ENCODE measurements around the gene NUBP1.
A peak's percentile ranks its signal among the peaks of the same experiment; 100 is the strongest.

Gene NUBP1

GRCh38 chr16:10743610-10744369 is at the start of gene NUBP1:
Gene NUBP1 (plus strand): TSS chr16:10743842. CDS start chr16:10743864, 22 bp downstream.
- DNase-seq = peak; percentile 100
- CTCF ChIA-PET = interaction anchor here (0.6 to 1.4 kb wide), 3 partner anchors 175 to 489 kb away, joined by 3 to 5 read pairs (median 5); no protein-coding TSS in a partner anchor
- Mint-ChIP-seq H3K9me3 (no peaks in the 10 kb centered on the region), H3K36me3 (peaks cover 24% of the 10 kb centered on the region), H3K27me3 (no peaks in the 10 kb centered on the region), H3K4me1 (peaks cover 58% of the 10 kb centered on the region), H3K27ac (peak within 1 kb of the TSS; percentile 97), H3K4me3 (peak within 1 kb of the TSS; percentile 79)

- Mint-ChIP-seq H3K4me1 (no peaks in the 10 kb centered on the region), H3K27ac (no peak overlapping the region), H3K36me3 (no peaks in the 10 kb centered on the region), H3K27me3 (peaks cover 5% of the 10 kb centered on the region), H3K9me3 (no peaks in the 10 kb centered on the region), H3K4me3 (no peak overlapping the region)
- no peak for DNase-seq
- CTCF ChIA-PET = no interaction called here
Observed at GRCh38 chr16:10693889-10694288, 49.8 kb upstream of the NUBP1 start.

DNA sequence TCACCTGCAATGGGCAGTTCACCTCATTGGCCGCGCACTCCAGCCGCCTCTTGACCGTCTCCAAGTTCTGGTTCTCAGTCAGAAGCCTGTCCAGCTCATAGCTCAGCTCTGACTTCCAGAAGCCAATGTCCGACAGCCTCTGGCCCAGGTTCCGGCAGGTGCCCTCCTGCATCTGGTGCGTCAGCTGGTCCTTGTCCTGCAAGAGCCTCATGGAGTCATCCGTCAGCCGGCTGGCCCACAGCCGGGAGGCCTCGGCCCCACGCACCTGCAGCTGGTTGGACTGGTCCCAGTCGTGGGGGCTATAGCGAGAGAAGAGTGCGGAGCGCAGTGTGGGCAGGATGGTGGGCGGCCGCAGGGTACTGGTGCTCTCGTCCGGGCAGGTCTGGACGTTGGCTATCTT is 49.3 kb upstream of the NUBP1 start:
- CTCF ChIA-PET = no interaction called here
- Mint-ChIP-seq H3K4me3 (no peak overlapping the region), H3K27me3 (peaks cover 5% of the 10 kb centered on the region), H3K36me3 (no peaks in the 10 kb centered on the region), H3K27ac (no peak overlapping the region), H3K4me1 (no peaks in the 10 kb centered on the region), H3K9me3 (no peaks in the 10 kb centered on the region)
- DNase-seq = no peak

DNA sequence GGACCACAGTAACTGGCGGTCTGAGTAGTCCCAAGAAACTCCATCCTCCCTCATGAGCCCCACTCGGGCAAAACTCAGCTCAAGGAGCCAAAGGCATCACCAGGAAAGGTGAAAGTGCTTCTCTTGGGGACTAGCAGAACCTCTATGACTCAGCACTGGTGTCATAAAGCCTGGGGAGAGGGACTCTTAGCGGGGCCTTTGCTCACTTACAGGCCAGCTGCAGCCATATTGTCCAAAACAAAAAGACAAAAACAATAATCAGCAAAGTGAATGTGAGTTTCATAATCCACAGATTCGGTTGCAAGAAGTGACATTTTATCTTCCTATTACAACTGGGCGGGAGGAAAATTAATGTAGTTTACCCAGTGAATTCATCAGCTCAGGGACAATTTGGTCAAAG is 48.8 kb upstream of the NUBP1 start, which contains the start of gene TEKT5:
TEKT5 (minus strand) TSS at position 101 of the 400 bp plus-strand sequence; CDS start at position 44, 57 bp downstream.
- CTCF ChIA-PET = no interaction called here
- Mint-ChIP-seq H3K27ac (no peak within 1 kb of the TSS), H3K9me3 (no peaks in the 10 kb centered on the region), H3K4me3 (no peak within 1 kb of the TSS), H3K27me3 (peaks cover 5% of the 10 kb centered on the region), H3K36me3 (no peaks in the 10 kb centered on the region), H3K4me1 (no peaks in the 10 kb centered on the region)
- no peak for DNase-seq

GRCh38 chr16:10699756-10700155 is 43.9 kb upstream of the NUBP1 start:
- CTCF ChIA-PET = no interaction called here
- DNase-seq = no peak
- Mint-ChIP-seq H3K4me3 (no peak overlapping the region), H3K9me3 (no peaks in the 10 kb centered on the region), H3K27ac (no peak overlapping the region), H3K4me1 (no peaks in the 10 kb centered on the region), H3K36me3 (no peaks in the 10 kb centered on the region), H3K27me3 (no peaks in the 10 kb centered on the region)

- no peak overlapping the region for H3K4me3 Mint-ChIP-seq
- no peaks in the 10 kb centered on the region for H3K36me3 Mint-ChIP-seq
- DNase-seq = no peak
- no peaks in the 10 kb centered on the region for H3K9me3 Mint-ChIP-seq
- H3K27ac Mint-ChIP-seq = no peak overlapping the region
- CTCF ChIA-PET = no interaction called here
- H3K27me3 Mint-ChIP-seq = no peaks in the 10 kb centered on the region
- no peaks in the 10 kb centered on the region for H3K4me1 Mint-ChIP-seq
Observed at GRCh38 chr16:10708969-10709368, 34.7 kb upstream of the NUBP1 start.

DNA sequence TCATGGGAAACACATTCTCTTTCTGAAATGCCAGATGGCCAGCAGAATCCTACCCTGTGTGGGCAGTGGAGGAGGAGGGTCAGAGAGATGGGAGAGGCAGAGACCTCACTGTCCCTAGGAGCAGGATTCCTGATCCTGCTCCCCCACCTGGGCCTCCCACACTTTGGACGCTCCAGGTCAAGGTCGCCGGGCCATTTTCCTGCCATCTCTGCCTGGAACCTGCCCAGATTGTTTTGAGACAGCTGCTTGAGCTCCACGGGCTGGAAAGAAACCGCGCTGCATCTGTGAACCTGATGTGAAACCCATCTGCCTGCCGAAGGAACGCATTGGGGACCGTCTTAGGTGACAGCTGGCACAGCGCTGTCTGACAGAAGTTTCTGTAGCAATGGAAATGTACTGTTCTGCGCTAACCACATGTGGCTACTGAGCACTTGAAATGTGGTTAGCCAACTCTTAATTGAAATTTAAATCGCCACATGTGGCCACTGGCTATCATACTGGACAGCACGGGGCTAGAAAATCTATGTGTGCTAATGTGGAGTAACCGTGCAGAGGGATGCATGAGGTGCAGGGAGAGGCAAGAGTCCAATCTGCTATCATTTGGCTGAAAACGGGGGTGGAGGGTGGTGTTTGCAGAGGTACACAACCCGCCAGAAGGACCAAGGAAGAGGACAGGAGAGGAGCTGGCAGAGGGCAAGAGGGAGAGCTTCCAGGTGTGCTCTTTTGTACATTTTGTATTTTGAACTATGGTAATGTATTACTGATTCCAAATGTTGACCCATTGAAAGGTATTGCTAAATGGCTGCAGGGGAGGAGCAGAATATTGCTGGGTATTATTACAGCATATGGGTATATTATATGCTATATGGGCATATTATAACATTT is 15.4 kb upstream of the NUBP1 start:
- no peak overlapping the region for H3K4me3 Mint-ChIP-seq
- peaks cover 3% of the 10 kb centered on the region for H3K27me3 Mint-ChIP-seq
- H3K27ac Mint-ChIP-seq = no peak overlapping the region
- no peaks in the 10 kb centered on the region for H3K4me1 Mint-ChIP-seq
- CTCF ChIA-PET = no interaction called here
- H3K9me3 Mint-ChIP-seq = peaks cover under 1% of the 10 kb centered on the region
- no peaks in the 10 kb centered on the region for H3K36me3 Mint-ChIP-seq
- no peak for DNase-seq

GRCh38 chr16:10729104-10730048 is 14.3 kb upstream of the NUBP1 start:
- Mint-ChIP-seq H3K27me3 (peaks cover 3% of the 10 kb centered on the region), H3K27ac (no peak overlapping the region), H3K4me1 (no peaks in the 10 kb centered on the region), H3K9me3 (peaks cover 3% of the 10 kb centered on the region), H3K4me3 (no peak overlapping the region), H3K36me3 (no peaks in the 10 kb centered on the region)
- CTCF ChIA-PET = no interaction called here
- DNase-seq = no peak

GRCh38 chr16:10731790-10732189 is 11.9 kb upstream of the NUBP1 start:
- CTCF ChIA-PET = interaction anchor here (0.6 to 1.9 kb wide), 6 partner anchors 132 to 222 kb away, joined by 3 to 6 read pairs (median 4); no protein-coding TSS in a partner anchor
- DNase-seq = no peak
- no peak overlapping the region for H3K4me3 Mint-ChIP-seq
- H3K27ac Mint-ChIP-seq = no peak overlapping the region
- H3K9me3 Mint-ChIP-seq = peaks cover 3% of the 10 kb centered on the region
- no peaks in the 10 kb centered on the region for H3K36me3 Mint-ChIP-seq
- peaks cover 3% of the 10 kb centered on the region for H3K27me3 Mint-ChIP-seq
- H3K4me1 Mint-ChIP-seq = no peaks in the 10 kb centered on the region

DNA sequence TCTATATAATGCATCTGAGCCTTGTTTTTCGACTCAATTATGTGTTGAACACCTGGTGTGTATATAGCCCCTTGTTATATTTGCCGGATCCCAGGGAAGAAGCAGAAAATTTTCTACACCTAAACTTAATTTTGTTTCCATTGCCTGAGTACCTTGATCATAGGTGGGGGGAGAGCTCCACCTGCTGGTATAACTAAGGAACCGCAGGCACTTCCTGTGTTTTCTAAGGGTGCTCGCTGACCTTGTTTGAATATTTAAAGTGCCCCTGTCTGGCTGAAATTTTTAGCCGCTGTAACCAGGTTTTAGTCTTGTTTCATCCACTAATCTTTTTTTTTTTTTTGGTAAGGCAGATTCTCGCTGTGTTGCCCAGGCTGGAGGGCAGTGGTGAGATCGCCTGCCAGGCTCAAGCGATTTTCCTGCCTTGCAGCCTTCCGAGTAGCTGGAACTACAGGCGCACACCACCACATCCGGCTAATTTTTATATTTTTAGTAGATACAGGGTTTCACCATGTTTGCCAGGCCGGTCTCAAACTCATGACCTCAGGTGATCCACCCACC is 6.5 kb upstream of the NUBP1 start:
- Mint-ChIP-seq H3K27me3 (peaks cover 3% of the 10 kb centered on the region), H3K9me3 (peaks cover 3% of the 10 kb centered on the region), H3K27ac (peak overlapping the region; percentile 62), H3K36me3 (no peaks in the 10 kb centered on the region), H3K4me1 (peaks cover 48% of the 10 kb centered on the region), H3K4me3 (peak overlapping the region; percentile 51)
- peak; percentile 79 for DNase-seq
- CTCF ChIA-PET = interaction anchor here (0.6 to 3.6 kb wide), 12 partner anchors 10 to 1479 kb away, joined by 3 to 43 read pairs (median 4); no protein-coding TSS in a partner anchor

- no peak overlapping the region for H3K4me3 Mint-ChIP-seq
- H3K27ac Mint-ChIP-seq = no peak overlapping the region
- no peaks in the 10 kb centered on the region for H3K9me3 Mint-ChIP-seq
- DNase-seq = peak; percentile 58
- H3K36me3 Mint-ChIP-seq = no peaks in the 10 kb centered on the region
- peaks cover 54% of the 10 kb centered on the region for H3K4me1 Mint-ChIP-seq
- CTCF ChIA-PET = interaction anchor here (1.0 to 3.6 kb wide), 6 partner anchors 9 to 421 kb away, joined by 3 to 43 read pairs (median 7); no protein-coding TSS in a partner anchor
- H3K27me3 Mint-ChIP-seq = no peaks in the 10 kb centered on the region
Observed at GRCh38 chr16:10738231-10739077, 5.2 kb upstream of the NUBP1 start.

DNA sequence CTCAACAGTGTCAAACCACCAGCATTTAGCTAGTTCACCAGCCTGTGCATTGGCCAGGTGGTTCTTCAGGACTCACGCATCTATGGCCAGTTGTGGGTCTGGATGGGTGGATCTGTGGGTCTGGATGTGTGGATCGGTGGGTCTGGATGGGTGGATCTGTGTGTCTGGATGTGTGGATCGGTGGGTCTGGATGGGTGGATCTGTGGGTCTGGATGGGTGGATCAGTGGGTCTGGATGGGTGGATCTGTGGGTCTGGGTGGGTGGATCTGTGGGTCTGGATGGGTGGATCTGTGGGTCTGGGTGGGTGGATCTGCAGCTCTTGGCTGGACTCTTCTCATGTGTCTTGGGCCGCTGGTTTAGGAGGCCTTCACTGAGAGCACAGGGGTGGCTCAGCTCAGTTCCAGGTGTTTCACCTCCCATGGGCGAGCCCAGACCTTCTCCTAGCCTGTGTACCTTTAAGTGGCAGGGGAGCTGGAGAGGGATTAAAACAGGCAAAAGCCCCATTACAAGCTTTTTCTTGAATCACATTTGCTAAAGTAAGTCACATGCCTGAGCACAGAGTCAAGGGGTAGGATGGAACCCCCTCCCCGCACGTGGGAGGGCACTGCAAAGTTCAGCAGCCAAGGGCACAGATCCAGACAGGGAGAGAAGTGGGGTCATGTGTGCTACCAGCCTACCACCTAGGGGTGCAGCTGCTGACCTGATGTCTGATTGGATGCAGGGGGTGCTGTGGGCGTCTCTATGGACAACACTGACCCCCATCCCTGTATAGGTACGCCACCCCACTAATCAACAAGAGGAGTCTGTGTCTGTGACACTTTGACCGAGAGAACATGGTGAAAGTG is 3.4 kb upstream of the NUBP1 start:
- Mint-ChIP-seq H3K27ac (no peak overlapping the region), H3K9me3 (no peaks in the 10 kb centered on the region), H3K36me3 (peaks cover 1% of the 10 kb centered on the region), H3K27me3 (no peaks in the 10 kb centered on the region), H3K4me1 (peaks cover 64% of the 10 kb centered on the region), H3K4me3 (no peak overlapping the region)
- no peak for DNase-seq
- CTCF ChIA-PET = interaction anchor here (0.6 to 2.1 kb wide), 5 partner anchors 9 to 226 kb away, joined by 3 to 9 read pairs (median 3); no protein-coding TSS in a partner anchor
